ENCODE data around the gene TLK2.

DNA sequence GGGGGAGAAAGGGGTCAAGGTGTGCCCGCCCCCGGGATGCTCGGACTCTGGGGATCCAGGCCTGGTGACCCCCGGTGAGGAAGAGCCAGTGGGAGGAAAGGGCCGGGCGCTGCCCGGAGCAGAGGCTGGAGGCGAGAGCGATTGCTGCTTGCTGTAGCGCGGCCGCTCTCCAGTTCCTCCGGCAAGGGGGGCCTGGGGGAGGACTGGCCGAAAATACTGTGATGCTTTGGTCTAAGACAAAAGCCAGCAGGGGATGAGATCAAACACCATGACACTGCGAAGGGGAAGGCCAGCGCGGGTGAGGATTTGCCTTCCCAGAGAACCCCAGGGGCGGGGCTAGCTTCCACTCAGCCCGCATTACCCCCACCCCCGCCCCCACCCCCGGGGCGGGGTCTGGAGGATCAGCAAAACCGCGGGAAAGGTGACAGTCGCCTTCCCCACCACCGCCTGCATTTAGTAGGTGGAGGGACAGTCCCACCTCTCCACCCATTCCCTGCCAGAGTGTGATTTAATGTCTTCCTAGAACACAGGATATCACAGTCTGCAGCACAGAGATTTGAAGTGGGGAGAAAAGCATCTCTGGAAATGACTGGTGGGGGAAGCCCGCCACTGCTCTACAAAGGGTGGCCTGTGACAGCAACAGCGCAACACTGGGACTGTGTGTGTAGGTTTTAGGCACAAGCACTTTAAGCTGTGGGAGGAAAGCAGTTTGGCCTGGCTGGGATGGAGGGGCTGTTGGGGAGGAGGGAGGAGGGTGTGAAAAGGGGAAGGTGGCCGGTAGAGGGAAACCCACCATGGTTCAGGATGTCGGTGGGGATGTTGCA is 174.6 kb downstream of the TLK2 start:
- TF ChIP-seq RAD21 (IDR thresholded peaks at IDR 0.05; ENCODE audit: low read depth) = no peak
- TF ChIP-seq, protein P1, sequence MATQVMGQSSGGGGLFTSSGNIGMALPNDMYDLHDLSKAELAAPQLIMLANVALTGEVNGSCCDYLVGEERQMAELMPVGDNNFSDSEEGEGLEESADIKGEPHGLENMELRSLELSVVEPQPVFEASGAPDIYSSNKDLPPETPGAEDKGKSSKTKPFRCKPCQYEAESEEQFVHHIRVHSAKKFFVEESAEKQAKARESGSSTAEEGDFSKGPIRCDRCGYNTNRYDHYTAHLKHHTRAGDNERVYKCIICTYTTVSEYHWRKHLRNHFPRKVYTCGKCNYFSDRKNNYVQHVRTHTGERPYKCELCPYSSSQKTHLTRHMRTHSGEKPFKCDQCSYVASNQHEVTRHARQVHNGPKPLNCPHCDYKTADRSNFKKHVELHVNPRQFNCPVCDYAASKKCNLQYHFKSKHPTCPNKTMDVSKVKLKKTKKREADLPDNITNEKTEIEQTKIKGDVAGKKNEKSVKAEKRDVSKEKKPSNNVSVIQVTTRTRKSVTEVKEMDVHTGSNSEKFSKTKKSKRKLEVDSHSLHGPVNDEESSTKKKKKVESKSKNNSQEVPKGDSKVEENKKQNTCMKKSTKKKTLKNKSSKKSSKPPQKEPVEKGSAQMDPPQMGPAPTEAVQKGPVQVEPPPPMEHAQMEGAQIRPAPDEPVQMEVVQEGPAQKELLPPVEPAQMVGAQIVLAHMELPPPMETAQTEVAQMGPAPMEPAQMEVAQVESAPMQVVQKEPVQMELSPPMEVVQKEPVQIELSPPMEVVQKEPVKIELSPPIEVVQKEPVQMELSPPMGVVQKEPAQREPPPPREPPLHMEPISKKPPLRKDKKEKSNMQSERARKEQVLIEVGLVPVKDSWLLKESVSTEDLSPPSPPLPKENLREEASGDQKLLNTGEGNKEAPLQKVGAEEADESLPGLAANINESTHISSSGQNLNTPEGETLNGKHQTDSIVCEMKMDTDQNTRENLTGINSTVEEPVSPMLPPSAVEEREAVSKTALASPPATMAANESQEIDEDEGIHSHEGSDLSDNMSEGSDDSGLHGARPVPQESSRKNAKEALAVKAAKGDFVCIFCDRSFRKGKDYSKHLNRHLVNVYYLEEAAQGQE (IDR thresholded peaks at IDR 0.05; ENCODE audit: low read depth) = no peak
- TF ChIP-seq EP300 (IDR thresholded peaks at IDR 0.05; ENCODE audit: borderline replicate concordance) = no peak
- no peak for TF ChIP-seq YY1 (IDR thresholded peaks at IDR 0.05; ENCODE audit: low read depth)
- no peak for TF ChIP-seq TAF1 (IDR thresholded peaks at IDR 0.05; ENCODE audit: low read depth)
- TF ChIP-seq, protein P2, sequence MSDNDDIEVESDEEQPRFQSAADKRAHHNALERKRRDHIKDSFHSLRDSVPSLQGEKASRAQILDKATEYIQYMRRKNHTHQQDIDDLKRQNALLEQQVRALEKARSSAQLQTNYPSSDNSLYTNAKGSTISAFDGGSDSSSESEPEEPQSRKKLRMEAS (IDR thresholded peaks at IDR 0.05) = no peak
- TF ChIP-seq CREB1 (IDR thresholded peaks at IDR 0.05; ENCODE audit: low read depth) = no peak
- TF ChIP-seq CEBPB (IDR thresholded peaks at IDR 0.05) = no peak

Measured in Ishikawa (cell line).